Fibroblast of the aortic adventitia (primary cell): ENCODE results near the gene PRIMA1. TPM values are rescaled to one million over a fixed set of nuclear protein-coding genes. Genes with fewer than 3 reads are reported as not detected.

ENCODE experiments used
- DNase-seq: peaks from one replicate; pipeline ENCODE4 v3.0.0-alpha.2; 2010; ENCODE audit warnings: low read depth
- H3K4me3 ChIP-seq: 2 replicates; pipeline ENCODE4 v1.5.1; 2011; ENCODE audit warnings: low read depth, mild to moderate bottlenecking, control low read depth, low read length, moderate library complexity
- CTCF ChIP-seq: IDR thresholded peaks from 2 replicates; pipeline ENCODE4 v1.5.1; 2011; ENCODE audit warnings: mild to moderate bottlenecking, low read length, control low read depth, inconsistent platforms; ENCODE audit not compliant: insufficient read depth
- total RNA-seq: library from RNA; depleted of rRNA; stranded (reverse); fragments of >200 nt; gene quantifications from 2 replicates; pipeline ENCODE4 v1.2.3, GENCODE V29; 2012; ENCODE audit warnings: low replicate concordance

The PRIMA1 gene
- total RNA-seq, 1 donor: not detected

- no peak overlapping the region for H3K4me3 ChIP-seq
- no peak for DNase-seq
- TF ChIP-seq CTCF: no peak
These were observed 54.7 kb downstream of the PRIMA1 start for GRCh38 chr14:93733631-93734030.

DNA sequence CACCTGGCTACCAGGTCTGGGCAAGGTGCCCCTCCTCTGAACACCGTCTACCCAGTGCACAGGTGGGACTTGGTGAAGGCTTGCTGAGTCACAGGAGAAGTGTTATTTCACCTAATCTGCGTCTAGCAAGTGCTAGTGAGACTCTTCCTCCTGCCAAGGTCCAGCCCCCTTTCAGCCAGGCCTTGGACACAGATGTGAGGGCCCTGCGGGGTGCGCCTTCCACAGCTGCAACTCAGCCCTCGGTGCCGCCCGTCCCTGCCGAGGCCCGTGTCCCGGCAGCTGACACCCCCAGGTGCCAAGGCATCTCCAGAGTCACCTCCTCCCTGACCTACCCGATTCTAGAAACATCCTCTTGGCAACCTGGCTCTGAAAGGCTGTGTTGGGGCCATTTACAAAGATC is 55.1 kb downstream of the PRIMA1 start:
- TF ChIP-seq CTCF: no peak
- no peak overlapping the region for H3K4me3 ChIP-seq
- no peak for DNase-seq

- TF ChIP-seq CTCF: no peak
- no peak overlapping the region for H3K4me3 ChIP-seq
- no peak for DNase-seq
These were observed 55.8 kb downstream of the PRIMA1 start for GRCh38 chr14:93732524-93732923.

DNA sequence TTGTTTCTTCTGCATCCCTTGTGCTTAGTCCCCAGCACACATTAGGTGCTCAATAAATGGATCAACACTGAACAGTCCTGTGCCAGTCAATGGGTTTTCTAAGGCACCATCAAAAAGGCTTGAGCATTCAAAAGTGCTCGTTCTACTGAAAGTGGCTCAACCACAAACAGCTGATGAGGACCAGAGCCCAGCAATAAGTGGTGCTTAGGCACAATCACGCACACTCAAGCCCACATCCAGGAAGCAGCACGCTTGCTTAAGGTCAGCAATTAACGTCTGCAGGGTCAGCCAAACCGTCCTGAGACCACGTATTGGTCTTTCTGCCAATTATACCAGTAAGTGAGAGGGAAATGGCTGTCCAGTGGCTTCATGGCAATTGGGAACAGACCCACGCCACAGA is 56.5 kb downstream of the PRIMA1 start:
- DNase-seq: no peak
- TF ChIP-seq CTCF: no peak
- H3K4me3 ChIP-seq: no peak overlapping the region

- TF ChIP-seq CTCF: no peak
- no peak overlapping the region for H3K4me3 ChIP-seq
- DNase-seq: no peak
These were observed 58.3 kb downstream of the PRIMA1 start for GRCh38 chr14:93729993-93730392.

- no peak for DNase-seq
- no peak overlapping the region for H3K4me3 ChIP-seq
- no peak for TF ChIP-seq CTCF
These were observed 59.7 kb downstream of the PRIMA1 start for GRCh38 chr14:93728651-93729016.

- no peak for TF ChIP-seq CTCF
- DNase-seq: no peak
- no peak overlapping the region for H3K4me3 ChIP-seq
These were observed 60.2 kb downstream of the PRIMA1 start for GRCh38 chr14:93727917-93728650.
